Camera-type eye (tissue), 1 donor: Measurements from ENCODE around the gene PCDHA10. TPM values are rescaled to one million over a fixed set of nuclear protein-coding genes. Genes with fewer than 3 reads are reported as not detected.

ENCODE experiments used
- total RNA-seq: library from RNA; depleted of rRNA; stranded (reverse); fragments of >200 nt; gene quantifications from one replicate; pipeline ENCODE4 v1.2.3, GENCODE V29; 2014

Gene PCDHA10, protein sequence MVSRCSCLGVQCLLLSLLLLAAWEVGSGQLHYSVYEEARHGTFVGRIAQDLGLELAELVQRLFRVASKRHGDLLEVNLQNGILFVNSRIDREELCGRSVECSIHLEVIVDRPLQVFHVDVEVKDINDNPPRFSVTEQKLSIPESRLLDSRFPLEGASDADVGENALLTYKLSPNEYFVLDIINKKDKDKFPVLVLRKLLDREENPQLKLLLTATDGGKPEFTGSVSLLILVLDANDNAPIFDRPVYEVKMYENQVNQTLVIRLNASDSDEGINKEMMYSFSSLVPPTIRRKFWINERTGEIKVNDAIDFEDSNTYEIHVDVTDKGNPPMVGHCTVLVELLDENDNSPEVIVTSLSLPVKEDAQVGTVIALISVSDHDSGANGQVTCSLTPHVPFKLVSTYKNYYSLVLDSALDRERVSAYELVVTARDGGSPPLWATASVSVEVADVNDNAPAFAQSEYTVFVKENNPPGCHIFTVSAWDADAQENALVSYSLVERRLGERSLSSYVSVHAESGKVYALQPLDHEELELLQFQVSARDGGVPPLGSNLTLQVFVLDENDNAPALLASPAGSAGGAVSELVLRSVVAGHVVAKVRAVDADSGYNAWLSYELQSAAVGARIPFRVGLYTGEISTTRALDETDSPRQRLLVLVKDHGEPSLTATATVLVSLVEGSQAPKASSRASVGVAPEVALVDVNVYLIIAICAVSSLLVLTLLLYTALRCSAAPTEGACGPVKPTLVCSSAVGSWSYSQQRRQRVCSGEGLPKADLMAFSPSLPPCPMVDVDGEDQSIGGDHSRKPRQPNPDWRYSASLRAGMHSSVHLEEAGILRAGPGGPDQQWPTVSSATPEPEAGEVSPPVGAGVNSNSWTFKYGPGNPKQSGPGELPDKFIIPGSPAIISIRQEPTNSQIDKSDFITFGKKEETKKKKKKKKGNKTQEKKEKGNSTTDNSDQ
- total RNA-seq: 4.6 TPM

DNA sequence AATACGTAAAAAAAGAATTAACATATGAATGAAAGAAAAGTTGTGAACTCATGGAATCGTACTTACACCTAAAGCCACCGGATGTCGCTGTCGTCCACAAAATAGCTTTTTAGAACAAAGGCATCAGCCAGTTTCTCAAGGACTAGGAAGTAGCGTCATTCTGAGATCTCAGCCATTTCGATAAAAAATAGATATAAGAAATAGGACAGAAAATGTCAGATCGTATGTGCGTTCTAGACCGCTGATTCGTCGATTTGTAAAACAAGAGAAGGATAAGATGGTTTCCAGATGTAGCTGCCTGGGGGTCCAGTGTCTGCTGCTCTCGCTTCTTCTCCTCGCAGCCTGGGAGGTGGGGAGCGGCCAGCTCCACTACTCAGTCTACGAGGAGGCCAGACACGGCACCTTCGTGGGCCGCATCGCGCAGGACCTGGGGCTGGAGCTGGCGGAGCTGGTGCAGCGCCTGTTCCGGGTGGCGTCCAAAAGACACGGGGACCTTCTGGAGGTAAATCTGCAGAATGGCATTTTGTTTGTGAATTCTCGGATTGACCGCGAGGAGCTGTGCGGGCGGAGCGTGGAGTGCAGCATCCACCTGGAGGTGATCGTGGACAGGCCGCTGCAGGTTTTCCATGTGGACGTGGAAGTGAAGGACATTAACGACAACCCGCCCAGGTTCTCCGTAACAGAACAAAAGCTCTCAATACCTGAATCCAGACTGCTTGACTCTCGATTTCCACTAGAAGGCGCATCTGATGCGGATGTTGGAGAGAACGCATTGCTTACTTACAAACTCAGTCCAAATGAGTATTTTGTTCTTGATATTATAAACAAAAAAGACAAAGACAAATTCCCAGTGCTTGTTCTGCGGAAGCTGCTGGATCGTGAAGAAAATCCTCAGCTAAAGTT is at the start of gene PCDHA10:
TSS of gene PCDHA10 (plus strand) at position 126 of the 903 bp plus-strand sequence. CDS start at position 278, 152 bp downstream.

DNA sequence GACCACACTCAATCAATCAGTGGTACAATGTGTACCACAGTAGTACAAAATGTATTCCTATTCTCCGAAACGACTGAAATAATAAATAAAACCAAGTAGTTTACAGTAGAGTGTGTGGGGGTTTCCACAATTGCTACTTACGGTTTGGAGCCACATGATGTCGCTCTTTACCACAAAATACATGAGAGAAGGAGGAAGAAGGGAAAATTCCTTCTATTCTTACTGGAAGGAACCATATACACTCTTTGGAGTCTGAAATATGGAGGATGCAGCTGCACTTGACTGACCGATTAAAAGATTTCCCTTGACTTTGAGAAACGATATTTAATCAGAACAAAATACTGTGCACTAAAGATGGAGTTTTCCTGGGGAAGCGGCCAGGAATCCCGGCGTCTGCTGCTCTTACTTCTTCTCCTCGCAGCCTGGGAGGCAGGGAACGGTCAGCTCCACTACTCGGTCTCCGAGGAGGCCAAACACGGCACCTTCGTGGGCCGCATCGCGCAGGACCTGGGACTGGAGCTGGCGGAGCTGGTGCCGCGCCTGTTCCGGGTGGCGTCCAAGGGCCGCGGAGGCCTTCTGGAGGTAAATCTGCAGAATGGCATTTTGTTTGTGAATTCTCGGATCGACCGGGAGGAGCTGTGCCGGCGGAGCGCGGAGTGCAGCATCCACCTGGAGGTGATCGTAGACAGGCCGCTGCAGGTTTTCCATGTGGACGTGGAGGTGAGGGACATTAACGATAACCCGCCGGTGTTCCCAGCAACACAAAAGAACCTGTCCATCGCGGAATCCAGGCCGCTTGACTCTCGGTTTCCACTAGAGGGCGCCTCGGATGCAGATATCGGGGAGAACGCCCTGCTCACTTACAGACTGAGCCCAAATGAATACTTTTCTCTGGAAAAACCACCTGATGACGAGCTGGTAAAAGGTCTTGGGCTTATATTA is 48.6 kb upstream of the PCDHA10 start, which contains the start of gene PCDHA4:
TSS of gene PCDHA4 (plus strand) at position 235 of the 942 bp plus-strand sequence.

DNA sequence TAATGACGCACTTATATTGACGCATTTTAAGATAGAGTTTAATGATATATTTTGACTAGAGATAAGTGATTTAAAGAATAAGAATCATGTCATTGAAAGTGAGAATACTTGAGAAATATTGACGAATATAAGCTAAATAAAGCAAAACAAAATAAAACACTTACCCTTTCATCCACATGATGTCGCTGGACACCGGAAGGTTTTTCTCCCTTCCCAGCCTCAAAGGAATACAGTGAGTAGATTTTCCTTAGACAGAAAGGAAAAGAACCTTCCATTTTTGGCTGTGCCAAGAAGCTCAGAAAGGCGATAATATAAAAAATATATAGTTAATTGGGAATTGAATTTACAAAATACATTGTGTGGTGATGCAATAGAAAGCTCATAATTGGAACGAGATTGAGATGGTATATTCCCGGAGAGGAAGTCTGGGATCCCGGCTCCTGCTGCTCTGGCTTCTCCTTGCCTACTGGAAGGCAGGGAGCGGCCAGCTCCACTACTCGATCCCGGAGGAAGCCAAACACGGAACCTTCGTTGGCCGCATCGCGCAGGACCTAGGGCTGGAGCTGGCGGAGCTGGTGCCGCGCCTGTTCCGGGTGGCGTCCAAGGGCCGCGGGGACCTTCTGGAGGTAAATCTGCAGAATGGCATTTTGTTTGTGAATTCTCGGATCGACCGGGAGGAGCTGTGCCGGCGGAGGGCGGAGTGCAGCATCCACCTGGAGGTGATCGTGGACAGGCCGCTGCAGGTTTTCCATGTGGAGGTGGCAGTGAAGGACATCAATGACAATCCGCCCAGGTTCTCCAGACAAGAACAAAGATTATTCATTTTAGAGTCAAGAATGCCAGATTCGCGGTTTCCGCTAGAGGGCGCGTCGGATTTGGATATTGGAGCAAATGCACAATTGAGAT is 34.1 kb upstream of the PCDHA10 start, which contains the start of gene PCDHA5:
TSS of gene PCDHA5 (plus strand) at position 239 of the 906 bp plus-strand sequence.

DNA sequence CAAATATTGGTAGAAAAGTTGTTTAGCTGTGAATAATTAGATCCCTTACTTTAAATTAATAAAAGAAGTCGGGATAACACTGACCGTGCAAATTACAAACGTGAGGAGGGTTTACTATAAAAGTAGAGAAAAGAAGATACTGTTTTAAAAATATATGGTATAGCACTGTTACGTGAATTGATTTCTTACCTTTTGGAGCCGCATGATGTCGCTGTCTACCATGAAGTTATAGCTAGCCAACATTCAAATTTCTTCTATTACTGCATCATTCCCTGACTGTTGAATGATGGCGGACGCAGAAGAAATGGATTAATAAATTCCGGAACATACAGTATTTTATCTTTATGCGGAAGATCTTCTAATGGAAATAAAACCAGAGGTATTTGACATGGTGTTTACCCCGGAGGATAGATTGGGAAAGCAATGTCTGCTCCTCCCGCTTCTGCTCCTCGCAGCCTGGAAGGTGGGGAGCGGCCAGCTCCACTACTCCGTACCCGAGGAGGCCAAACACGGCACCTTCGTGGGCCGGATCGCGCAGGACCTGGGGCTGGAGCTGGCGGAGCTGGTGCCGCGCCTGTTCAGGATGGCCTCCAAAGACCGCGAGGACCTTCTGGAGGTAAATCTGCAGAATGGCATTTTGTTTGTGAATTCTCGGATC is 27.9 kb upstream of the PCDHA10 start, which contains the start of gene PCDHA6:
TSS of gene PCDHA6 (plus strand) at position 257 of the 658 bp plus-strand sequence. CDS start at position 389, 132 bp downstream.

DNA sequence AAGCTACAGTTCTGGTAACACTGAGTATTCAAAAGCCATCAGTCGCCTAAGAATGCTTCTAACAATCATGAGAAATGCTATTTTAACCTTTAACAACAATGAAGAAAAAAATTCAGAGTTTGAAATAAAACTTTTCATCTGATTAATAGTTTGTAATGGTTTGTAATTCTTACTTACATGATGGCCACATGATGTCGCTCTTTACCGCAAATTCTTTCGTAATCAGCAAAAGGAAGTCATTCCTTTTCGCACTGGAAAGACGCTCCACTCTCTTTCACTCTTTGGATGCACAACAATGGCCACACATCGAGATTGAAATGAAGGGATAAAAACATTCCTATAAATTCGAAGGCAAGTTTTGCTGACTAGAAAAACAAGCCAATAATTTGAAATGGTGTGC is 21.7 kb upstream of the PCDHA10 start, which contains the start of gene PCDHA7:
TSS of gene PCDHA7 (plus strand) at position 277 of the 400 bp plus-strand sequence. CDS start at position 392, 115 bp downstream.

DNA sequence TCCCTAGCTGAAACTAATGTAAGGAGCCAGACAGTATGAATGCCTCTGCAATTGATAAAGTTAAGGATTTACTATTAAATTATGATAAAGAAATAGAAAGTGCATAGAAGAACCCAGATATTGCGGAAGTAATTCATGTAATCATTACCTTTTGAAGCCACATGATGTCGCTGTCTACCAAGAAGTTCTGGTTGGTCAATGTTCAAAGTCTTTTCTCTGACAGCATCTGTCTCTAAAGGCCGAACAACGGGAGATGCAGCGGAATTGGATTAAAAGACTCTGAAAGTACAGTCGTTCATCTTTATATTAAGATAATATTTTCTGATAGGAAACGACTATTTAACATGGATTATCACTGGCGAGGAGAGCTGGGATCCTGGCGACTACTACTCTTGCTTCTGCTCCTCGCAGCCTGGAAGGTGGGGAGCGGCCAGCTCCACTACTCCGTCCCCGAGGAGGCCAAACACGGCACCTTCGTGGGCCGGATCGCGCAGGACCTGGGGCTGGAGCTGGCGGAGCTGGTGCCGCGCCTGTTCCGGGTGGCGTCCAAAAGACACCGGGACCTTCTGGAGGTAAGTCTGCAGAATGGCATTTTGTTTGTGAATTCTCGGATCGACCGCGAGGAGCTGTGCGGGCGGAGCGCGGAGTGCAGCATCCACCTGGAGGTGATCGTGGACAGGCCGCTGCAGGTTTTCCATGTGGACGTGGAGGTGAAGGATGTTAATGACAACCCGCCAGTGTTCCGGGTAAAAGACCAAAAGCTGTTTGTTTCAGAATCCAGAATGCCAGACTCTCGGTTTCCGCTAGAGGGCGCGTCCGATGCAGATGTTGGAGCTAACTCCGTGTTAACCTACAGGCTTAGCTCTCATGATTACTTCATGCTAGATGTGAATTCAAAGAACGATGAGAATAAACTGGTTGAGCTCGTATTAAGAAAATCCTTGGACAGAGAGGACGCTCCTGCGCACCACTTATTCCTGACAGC is 14.4 kb upstream of the PCDHA10 start, which contains the start of gene PCDHA8:
TSS of gene PCDHA8 (plus strand) at position 210 of the 985 bp plus-strand sequence. CDS start at position 345, 135 bp downstream.

DNA sequence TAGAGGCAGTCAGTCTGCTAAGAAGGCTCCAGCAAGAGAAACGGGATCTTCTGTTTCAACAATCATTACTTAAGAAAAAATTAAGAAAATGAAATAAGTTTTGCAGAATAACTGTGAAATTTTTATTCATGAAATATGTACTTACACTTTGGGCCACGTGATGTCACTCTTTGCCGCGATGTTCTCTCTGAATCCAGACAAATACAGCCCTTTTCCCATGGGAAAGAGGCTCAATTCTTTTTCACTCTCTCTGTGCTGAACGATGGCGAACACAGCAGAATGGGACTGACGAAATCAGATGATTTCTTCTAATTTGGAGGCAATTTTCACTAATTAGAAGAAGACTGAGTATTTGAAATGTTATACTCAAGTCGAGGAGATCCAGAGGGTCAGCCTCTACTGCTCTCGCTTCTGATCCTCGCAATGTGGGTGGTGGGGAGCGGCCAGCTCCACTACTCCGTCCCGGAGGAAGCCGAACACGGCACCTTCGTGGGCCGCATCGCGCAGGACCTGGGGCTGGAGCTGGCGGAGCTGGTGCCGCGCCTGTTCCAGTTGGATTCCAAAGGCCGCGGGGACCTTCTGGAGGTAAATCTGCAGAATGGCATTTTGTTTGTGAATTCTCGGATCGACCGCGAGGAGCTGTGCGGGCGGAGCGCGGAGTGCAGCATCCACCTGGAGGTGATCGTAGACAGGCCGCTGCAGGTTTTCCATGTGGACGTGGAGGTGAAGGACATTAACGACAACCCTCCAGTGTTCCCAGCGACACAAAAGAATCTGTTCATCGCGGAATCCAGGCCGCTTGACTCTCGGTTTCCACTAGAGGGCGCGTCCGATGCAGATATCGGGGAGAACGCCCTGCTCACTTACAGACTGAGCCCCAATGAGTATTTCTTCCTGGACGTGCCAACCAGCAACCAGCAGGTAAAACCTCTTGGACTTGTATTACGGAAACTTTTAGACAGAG is 7.3 kb upstream of the PCDHA10 start, which contains the start of gene PCDHA9:
TSS of gene PCDHA9 (plus strand) at position 244 of the 964 bp plus-strand sequence. CDS start at position 358, 114 bp downstream.

DNA sequence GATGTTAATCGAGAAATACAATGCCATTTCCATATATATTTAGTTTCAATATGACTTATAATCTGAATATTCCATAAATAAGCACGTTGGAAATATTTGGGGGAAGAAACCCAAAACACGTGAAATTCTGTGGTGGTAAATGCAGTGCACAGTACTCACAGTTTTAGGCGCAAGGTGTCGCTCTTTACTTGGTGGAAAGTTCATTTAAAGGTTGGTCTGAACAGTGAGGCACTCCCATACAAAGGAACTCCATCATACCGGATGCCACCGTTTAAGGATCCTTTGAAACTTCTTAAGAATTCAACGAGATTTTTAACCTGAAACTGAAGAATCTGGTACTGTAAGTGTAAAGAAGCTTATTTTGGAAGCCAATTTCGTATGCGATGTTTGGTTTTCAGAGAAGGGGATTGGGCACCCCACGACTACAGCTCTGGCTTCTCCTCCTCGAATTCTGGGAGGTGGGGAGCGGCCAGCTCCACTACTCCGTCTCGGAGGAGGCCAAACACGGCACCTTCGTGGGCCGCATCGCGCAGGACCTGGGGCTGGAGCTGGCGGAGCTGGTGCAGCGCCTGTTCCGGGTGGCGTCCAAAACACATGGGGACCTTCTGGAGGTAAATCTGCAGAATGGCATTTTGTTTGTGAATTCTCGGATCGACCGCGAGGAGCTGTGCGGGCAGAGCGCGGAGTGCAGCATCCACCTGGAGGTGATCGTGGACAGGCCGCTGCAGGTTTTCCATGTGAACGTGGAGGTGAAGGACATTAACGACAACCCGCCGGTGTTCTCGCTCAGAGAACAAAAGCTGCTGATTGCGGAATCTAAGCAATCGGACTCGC is 13.2 kb downstream of the PCDHA10 start, which contains the start of gene PCDHA11:
TSS of gene PCDHA11 (plus strand) at position 237 of the 834 bp plus-strand sequence. CDS start at position 384, 147 bp downstream.

DNA sequence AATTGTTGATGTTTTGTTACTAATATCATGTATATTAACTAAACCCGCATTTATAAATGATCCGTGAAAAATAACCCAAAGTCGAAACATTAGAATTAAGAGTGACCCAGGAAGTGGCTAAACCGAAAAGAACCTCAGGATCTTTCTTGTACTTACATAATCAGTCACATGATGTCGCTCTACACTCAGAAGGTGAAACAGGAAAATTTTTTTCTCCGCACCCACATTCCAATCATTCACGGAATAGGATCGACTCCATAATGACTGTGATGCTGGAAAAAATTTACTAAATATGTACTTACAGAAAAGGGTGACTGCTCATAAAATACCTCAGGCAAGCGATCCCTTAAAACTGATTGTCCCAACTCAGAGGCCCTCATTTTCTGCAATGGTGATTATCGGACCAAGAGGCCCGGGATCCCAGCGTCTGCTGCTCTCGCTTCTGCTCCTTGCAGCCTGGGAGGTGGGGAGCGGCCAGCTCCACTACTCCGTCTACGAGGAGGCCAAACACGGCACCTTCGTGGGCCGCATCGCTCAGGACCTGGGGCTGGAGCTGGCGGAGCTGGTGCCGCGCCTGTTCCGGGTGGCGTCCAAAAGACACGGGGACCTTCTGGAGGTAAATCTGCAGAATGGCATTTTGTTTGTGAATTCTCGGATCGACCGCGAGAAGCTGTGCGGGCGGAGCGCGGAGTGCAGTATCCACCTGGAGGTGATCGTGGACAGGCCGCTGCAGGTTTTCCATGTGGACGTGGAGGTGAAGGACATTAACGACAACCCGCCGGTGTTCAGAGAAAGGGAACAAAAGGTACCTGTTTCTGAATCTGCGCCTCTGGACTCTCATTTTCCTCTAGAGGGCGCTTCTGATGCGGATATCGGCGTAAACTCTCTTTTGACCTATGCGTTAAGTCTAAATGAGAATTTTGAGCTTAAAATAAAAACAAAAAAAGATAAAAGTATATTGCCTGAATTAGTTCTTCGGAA is 19.7 kb downstream of the PCDHA10 start, which contains the start of gene PCDHA12:
TSS of gene PCDHA12 (plus strand) at position 224 of the 981 bp plus-strand sequence. CDS start at position 389, 165 bp downstream.

DNA sequence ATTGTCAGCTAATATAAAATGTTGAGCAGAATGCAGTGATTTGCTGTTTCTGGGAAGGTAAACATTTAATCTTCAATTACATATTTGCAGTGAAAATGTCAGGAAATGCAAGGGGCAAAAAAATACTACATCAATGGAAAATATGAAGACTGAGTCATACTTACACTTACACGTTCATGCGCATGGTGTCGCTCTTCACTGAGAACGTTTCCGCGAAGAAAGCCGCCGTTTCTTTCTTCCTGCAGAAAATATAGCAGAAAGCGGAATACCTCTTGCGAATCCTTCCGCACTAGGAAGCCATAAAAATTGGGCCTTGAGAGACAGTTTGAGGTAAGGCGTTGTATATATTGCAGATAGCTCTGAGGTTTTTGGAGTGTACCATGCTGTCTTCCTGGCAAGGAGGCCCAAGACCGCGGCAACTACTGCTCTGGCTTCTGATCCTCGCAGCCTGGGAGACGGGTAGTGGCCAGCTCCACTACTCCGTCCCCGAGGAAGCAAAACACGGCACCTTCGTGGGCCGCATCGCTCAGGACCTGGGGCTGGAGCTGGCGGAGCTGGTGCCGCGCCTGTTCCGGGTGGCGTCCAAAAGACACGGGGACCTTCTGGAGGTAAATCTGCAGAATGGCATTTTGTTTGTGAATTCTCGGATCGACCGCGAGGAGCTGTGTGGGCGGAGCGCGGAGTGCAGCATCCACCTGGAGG is 26.3 kb downstream of the PCDHA10 start, which contains the start of gene PCDHA13:
TSS of gene PCDHA13 (plus strand) at position 236 of the 702 bp plus-strand sequence. CDS start at position 381, 145 bp downstream.

